Activated CD8-positive, alpha-beta T cell treated with anti-CD3 and anti-CD28 coated beads for 36 hours (primary cell): Measurements from ENCODE around the gene MEGF8. TPM values are rescaled to one million over a fixed set of nuclear protein-coding genes. Genes with fewer than 3 reads are reported as not detected.
A peak's percentile ranks its signal among the peaks of the same experiment; 100 is the strongest.

Experiments used
- ATAC-seq: fragments of 200-7000 bp; cut with Tn5 transposase; one replicate; pipeline ENCODE4 v1.10.0; 2021; ENCODE audit warnings: mild to moderate bottlenecking, moderate library complexity
- CTCF ChIA-PET: fragments of 350-600 bp; sonication (Branson Sonifier 250); formaldehyde crosslinking; loops from one replicate; lab custom pipeline; 2021; ENCODE audit warnings: antibody characterized with exemption; lab: Charles Lee
- POLR2A ChIA-PET: fragments of 350-600 bp; sonication (Branson Sonifier 250); formaldehyde crosslinking; loops from one replicate; lab custom pipeline; 2021; ENCODE audit warnings: antibody characterized with exemption; lab: Charles Lee
- DNase-seq: peaks from one replicate; pipeline ENCODE4 v3.0.0-alpha.2; 2020
- H3K27ac Mint-ChIP-seq: one replicate; pipeline ENCODE4 v1.8.0; 2021; ENCODE audit warnings: mild to moderate bottlenecking, mixed read lengths
- H3K27me3 Mint-ChIP-seq: one replicate; pipeline ENCODE4 v1.8.0; 2021; ENCODE audit warnings: mixed read lengths
- H3K36me3 Mint-ChIP-seq: one replicate; pipeline ENCODE4 v1.8.0; 2021; ENCODE audit warnings: low read depth, mixed read lengths
- H3K4me1 Mint-ChIP-seq: one replicate; pipeline ENCODE4 v1.8.0; 2021; ENCODE audit warnings: low read depth, mixed read lengths
- H3K4me3 Mint-ChIP-seq: one replicate; pipeline ENCODE4 v1.8.0; 2021; ENCODE audit warnings: mild to moderate bottlenecking, moderate library complexity, mixed read lengths
- H3K9me3 Mint-ChIP-seq: one replicate; pipeline ENCODE4 v1.8.0; 2021; ENCODE audit warnings: mixed read lengths
- intact Hi-C: fragments of 100-400 bp; cut with micrococcal nuclease; formaldehyde crosslinking; loops from one replicate; pipeline ENCODE4 v1.10.0; 2022
- total RNA-seq, 2 experiments: library from RNA; stranded (reverse); gene quantifications; one replicate each; pipeline ENCODE4 v1.2.3, GENCODE V29; 2021
- TF ChIP-seq, protein P1 (sequence below): fragments of 200-600 bp; IDR thresholded peaks from one replicate; pipeline ENCODE4 v1.8.0; 2022; ENCODE audit warnings: antibody characterized with exemption, mild to moderate bottlenecking

Gene MEGF8
- total RNA-seq, 2 experiments from 2014 or later = 7.0 to 8.0 TPM

GRCh38 chr19:42352301-42353259 is 27.1 kb downstream of the MEGF8 start:
- TF ChIP-seq, protein P1, sequence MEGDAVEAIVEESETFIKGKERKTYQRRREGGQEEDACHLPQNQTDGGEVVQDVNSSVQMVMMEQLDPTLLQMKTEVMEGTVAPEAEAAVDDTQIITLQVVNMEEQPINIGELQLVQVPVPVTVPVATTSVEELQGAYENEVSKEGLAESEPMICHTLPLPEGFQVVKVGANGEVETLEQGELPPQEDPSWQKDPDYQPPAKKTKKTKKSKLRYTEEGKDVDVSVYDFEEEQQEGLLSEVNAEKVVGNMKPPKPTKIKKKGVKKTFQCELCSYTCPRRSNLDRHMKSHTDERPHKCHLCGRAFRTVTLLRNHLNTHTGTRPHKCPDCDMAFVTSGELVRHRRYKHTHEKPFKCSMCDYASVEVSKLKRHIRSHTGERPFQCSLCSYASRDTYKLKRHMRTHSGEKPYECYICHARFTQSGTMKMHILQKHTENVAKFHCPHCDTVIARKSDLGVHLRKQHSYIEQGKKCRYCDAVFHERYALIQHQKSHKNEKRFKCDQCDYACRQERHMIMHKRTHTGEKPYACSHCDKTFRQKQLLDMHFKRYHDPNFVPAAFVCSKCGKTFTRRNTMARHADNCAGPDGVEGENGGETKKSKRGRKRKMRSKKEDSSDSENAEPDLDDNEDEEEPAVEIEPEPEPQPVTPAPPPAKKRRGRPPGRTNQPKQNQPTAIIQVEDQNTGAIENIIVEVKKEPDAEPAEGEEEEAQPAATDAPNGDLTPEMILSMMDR = no peak
- intact Hi-C loops = no loop called here
- Mint-ChIP-seq H3K27me3 (no peaks in the 10 kb centered on the region), H3K4me1 (no peaks in the 10 kb centered on the region), H3K4me3 (no peak overlapping the region), H3K9me3 (no peaks in the 10 kb centered on the region), H3K36me3 (no peaks in the 10 kb centered on the region), H3K27ac (no peak overlapping the region)
- peak; percentile 72 for ATAC-seq
- ChIA-PET POLR2A (no interaction called here), CTCF (no interaction called here)
- peak; percentile 44 for DNase-seq

DNA sequence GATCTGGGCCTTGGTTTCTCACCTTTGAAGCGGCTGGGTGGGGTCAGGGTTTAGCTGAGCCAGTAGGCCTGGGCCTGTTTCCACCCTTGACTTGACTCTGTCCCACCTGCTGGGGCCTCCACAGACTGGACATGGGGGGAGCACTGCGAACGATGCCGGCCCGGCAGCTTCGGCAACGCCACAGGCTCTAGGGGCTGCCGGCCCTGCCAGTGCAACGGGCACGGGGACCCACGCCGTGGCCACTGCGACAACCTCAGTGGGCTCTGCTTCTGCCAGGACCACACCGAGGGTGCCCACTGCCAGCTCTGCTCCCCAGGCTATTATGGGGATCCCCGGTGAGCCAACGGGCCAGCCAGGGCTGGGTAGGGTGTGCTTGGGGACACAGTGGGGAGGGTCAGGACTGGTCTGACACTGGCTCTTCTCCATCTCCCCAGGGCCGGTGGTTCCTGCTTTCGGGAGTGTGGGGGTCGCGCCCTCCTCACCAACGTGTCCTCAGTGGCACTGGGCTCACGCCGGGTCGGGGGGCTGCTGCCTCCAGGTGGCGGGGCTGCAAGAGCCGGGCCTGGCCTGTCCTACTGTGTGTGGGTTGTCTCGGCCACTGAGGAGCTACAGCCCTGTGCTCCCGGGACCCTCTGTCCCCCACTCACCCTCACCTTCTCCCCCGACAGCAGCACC is 28.0 kb downstream of the MEGF8 start:
- no peaks in the 10 kb centered on the region for H3K27me3 Mint-ChIP-seq
- intact Hi-C loops = no loop called here
- DNase-seq (no peak), ATAC-seq (no peak)
- H3K36me3 Mint-ChIP-seq = no peaks in the 10 kb centered on the region
- TF ChIP-seq, protein P1 = no peak
- no peaks in the 10 kb centered on the region for H3K4me1 Mint-ChIP-seq
- H3K4me3 Mint-ChIP-seq = no peak overlapping the region
- no peak overlapping the region for H3K27ac Mint-ChIP-seq
- ChIA-PET CTCF (no interaction called here), POLR2A (interaction anchor here (1.9 kb wide), 1 partner anchor 10 kb away, joined by 7 read pairs; no protein-coding TSS in a partner anchor)
- H3K9me3 Mint-ChIP-seq = no peaks in the 10 kb centered on the region

GRCh38 chr19:42355896-42356295 is 30.5 kb downstream of the MEGF8 start:
- DNase-seq = no peak
- Mint-ChIP-seq H3K36me3 (no peaks in the 10 kb centered on the region), H3K4me3 (no peak overlapping the region), H3K4me1 (no peaks in the 10 kb centered on the region), H3K27ac (no peak overlapping the region), H3K27me3 (no peaks in the 10 kb centered on the region), H3K9me3 (no peaks in the 10 kb centered on the region)
- TF ChIP-seq, protein P1 = no peak
- intact Hi-C loops = no loop called here
- ATAC-seq = no peak
- CTCF ChIA-PET = no interaction called here
- POLR2A ChIA-PET = no interaction called here

DNA sequence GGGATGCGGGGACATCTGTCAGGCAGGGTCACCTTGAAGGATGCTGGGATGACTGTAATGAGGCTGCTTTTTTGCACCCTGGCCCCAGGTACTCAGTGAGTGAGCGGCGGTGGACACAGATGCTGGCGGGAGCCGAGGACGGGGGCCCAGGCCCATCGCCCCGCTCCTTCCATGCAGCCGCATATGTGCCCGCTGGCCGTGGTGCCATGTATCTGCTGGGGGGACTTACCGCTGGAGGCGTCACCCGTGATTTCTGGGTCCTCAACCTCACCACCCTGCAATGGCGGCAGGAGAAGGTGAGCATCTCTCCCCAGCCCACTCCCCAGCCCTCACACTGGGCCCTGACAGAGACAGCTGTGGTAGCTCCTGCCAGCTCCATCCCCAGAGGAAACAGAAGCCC is 31.3 kb downstream of the MEGF8 start:
- Mint-ChIP-seq H3K27me3 (no peaks in the 10 kb centered on the region), H3K36me3 (no peaks in the 10 kb centered on the region), H3K4me3 (no peak overlapping the region), H3K9me3 (no peaks in the 10 kb centered on the region), H3K4me1 (no peaks in the 10 kb centered on the region), H3K27ac (no peak overlapping the region)
- ATAC-seq (no peak), DNase-seq (no peak)
- intact Hi-C loops = no loop called here
- ChIA-PET CTCF (no interaction called here), POLR2A (no interaction called here)
- TF ChIP-seq, protein P1 = no peak

GRCh38 chr19:42357290-42357689 is 31.9 kb downstream of the MEGF8 start:
- H3K36me3 Mint-ChIP-seq = no peaks in the 10 kb centered on the region
- intact Hi-C loops = no loop called here
- POLR2A ChIA-PET = no interaction called here
- CTCF ChIA-PET = no interaction called here
- H3K27ac Mint-ChIP-seq = no peak overlapping the region
- H3K9me3 Mint-ChIP-seq = no peaks in the 10 kb centered on the region
- no peak for DNase-seq
- no peak overlapping the region for H3K4me3 Mint-ChIP-seq
- TF ChIP-seq, protein P1 = no peak
- H3K27me3 Mint-ChIP-seq = no peaks in the 10 kb centered on the region
- ATAC-seq = no peak
- no peaks in the 10 kb centered on the region for H3K4me1 Mint-ChIP-seq
